H1 (cell line): ENCODE data around the gene JMJD8.

Experiments used
- CHD2 ChIP-seq: IDR thresholded peaks from 2 replicates; pipeline ENCODE4 v1.6.1; 2012; ENCODE audit warnings: low read length, improper control_type of control experiment
- CREB1 ChIP-seq: IDR thresholded peaks from 2 replicates; pipeline ENCODE4 v1.6.1; 2012; ENCODE audit warnings: inconsistent platforms
- EGR1 ChIP-seq: IDR thresholded peaks from 2 replicates; pipeline ENCODE4 v1.6.1; 2011; ENCODE audit warnings: low read depth, low read length, borderline replicate concordance
- EP300 ChIP-seq, 2 experiments: IDR thresholded peaks; 1 replicate in 1 of 2; 2 replicates in 1 of 2; pipeline ENCODE4 v1.6.1; 2011 to 2012; ENCODE audit warnings: low read depth in 2 of 2, low read length in 2 of 2, mild to moderate bottlenecking in 2 of 2, borderline replicate concordance in 1 of 2, inconsistent platforms in 1 of 2, moderate library complexity in 1 of 2
- EZH2 ChIP-seq: fragments of 200-600 bp; sonication (generic); IDR thresholded peaks from 2 replicates; pipeline ENCODE4 v1.7.1; 2012; ENCODE audit warnings: low read depth, mild to moderate bottlenecking, moderate library complexity, low read length, inconsistent platforms; ENCODE audit not compliant: severe bottlenecking
- POLR2A ChIP-seq, 2 experiments: IDR thresholded peaks; 1 replicate in 1 of 2; 2 replicates in 1 of 2; pipeline ENCODE4 v1.6.1; 2011; ENCODE audit warnings: low read depth in 2 of 2, low read length in 2 of 2, mild to moderate bottlenecking in 2 of 2; ENCODE audit errors: control extremely low read depth in 1 of 2
- POLR2AphosphoS5 ChIP-seq: IDR thresholded peaks from 2 replicates; pipeline ENCODE4 v1.6.1; 2011; ENCODE audit warnings: low read depth, low read length
- RFX5 ChIP-seq: IDR thresholded peaks from 2 replicates; pipeline ENCODE4 v1.6.1; 2011; ENCODE audit warnings: low read depth, low read length, improper control_type of control experiment, borderline replicate concordance
- TF ChIP-seq, protein P1 (sequence below), 3 experiments: IDR thresholded peaks; 1 replicate in 2 of 3; 2 replicates in 1 of 3; pipeline versions ENCODE4 v1.5.1 to v1.6.1; 2011; ENCODE audit warnings: low read length in 3 of 3, mild to moderate bottlenecking in 3 of 3, inconsistent platforms in 2 of 3, low read depth in 1 of 3, moderate library complexity in 1 of 3; ENCODE audit not compliant: insufficient read depth in 1 of 3; ENCODE audit errors: control extremely low read depth in 1 of 3
- TF ChIP-seq, protein P2 (sequence below): IDR thresholded peaks from 2 replicates; pipeline ENCODE4 v1.6.1; 2011; ENCODE audit warnings: low read length, improper control_type of control experiment

DNA sequence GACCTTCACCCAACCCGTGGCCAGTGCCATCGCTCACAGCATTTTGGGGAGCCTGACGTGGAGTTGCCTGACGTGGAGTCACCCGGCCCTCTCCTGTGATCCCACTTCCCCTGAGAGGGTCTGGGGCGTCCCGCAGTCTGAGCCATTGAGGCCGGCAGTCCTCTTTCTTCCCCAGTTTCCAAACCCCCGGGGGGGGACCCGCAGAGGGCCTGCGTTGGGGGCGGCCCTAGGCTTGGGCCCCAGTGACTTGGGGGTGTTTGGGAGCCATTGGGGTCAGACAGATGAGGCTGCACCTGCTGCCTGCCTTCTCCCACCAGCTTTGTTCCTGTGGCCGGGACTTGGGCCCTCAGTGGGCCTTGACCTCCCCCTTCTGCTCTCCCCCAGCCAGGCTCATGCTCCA is 14.5 kb downstream of the JMJD8 start:
- TF ChIP-seq, protein P1, sequence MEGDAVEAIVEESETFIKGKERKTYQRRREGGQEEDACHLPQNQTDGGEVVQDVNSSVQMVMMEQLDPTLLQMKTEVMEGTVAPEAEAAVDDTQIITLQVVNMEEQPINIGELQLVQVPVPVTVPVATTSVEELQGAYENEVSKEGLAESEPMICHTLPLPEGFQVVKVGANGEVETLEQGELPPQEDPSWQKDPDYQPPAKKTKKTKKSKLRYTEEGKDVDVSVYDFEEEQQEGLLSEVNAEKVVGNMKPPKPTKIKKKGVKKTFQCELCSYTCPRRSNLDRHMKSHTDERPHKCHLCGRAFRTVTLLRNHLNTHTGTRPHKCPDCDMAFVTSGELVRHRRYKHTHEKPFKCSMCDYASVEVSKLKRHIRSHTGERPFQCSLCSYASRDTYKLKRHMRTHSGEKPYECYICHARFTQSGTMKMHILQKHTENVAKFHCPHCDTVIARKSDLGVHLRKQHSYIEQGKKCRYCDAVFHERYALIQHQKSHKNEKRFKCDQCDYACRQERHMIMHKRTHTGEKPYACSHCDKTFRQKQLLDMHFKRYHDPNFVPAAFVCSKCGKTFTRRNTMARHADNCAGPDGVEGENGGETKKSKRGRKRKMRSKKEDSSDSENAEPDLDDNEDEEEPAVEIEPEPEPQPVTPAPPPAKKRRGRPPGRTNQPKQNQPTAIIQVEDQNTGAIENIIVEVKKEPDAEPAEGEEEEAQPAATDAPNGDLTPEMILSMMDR (IDR thresholded peaks at IDR 0.05; ENCODE audit: control extremely low read depth in 1 of 3, insufficient read depth in 1 of 3, low read depth in 1 of 3, low read length in 3 of 3), result no peak
- TF ChIP-seq POLR2A (IDR thresholded peaks at IDR 0.05; ENCODE audit: control extremely low read depth in 1 of 2, low read depth in 2 of 2, low read length in 2 of 2) (no peak), CREB1 (no peak), POLR2AphosphoS5 (no peak), CHD2 (no peak), EP300 (IDR thresholded peaks at IDR 0.05; ENCODE audit: borderline replicate concordance in 1 of 2, low read depth in 2 of 2, low read length in 2 of 2) (no peak), RFX5 (no peak), EZH2 (no peak), EGR1 (no peak)
- TF ChIP-seq, protein P2, sequence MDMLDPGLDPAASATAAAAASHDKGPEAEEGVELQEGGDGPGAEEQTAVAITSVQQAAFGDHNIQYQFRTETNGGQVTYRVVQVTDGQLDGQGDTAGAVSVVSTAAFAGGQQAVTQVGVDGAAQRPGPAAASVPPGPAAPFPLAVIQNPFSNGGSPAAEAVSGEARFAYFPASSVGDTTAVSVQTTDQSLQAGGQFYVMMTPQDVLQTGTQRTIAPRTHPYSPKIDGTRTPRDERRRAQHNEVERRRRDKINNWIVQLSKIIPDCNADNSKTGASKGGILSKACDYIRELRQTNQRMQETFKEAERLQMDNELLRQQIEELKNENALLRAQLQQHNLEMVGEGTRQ, result no peak
